ENCODE results near the gene CSGALNACT2. TPM values are rescaled to one million over a fixed set of nuclear protein-coding genes. Genes with fewer than 3 reads are reported as not detected.
"Not testable (repeated sequence)": the region's sequence is repeated elsewhere in the genome, so short reads cannot be mapped to it uniquely, and the experiment has no call there.

Gene CSGALNACT2
- total and polyA plus RNA-seq, 12 donors = 5.8 to 19.4 (median 12.3) TPM

DNA sequence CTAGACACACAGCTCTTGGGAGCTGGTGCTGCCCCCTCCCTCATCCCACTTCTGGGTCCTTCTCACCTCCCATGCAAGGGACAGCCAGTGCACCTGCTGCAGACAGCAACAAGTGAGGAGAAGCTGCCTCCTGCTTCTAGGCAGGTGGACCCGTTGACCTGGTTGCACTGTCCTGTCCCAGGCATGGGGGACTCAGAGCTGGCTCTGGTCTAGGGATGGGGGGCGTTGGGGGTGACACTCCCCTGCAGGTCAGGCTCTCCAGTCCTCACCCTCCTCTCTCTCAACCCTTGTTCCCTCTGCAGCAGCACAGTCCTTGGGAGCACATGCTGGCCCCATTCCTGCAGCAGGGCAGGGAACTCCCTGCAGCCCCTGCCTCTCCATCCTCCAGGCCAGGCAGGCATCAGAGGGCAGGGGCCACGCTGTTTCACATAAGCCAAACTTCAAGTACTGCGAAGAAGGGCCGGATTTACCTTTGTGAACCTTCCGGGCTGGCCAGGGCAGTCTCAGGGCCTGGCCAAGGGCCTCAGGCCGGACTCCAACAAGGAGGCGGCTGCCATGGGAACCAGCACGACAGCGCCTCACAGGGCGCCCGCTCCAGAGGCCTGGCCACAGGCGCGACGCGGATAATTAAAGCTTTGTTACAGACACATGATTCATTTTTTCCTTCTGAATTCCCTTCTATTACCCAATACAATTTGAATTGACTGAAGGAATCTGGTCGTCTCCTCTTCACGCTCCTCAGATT is 80.1 kb downstream of the CSGALNACT2 start:
- TF ChIP-seq, protein P1, sequence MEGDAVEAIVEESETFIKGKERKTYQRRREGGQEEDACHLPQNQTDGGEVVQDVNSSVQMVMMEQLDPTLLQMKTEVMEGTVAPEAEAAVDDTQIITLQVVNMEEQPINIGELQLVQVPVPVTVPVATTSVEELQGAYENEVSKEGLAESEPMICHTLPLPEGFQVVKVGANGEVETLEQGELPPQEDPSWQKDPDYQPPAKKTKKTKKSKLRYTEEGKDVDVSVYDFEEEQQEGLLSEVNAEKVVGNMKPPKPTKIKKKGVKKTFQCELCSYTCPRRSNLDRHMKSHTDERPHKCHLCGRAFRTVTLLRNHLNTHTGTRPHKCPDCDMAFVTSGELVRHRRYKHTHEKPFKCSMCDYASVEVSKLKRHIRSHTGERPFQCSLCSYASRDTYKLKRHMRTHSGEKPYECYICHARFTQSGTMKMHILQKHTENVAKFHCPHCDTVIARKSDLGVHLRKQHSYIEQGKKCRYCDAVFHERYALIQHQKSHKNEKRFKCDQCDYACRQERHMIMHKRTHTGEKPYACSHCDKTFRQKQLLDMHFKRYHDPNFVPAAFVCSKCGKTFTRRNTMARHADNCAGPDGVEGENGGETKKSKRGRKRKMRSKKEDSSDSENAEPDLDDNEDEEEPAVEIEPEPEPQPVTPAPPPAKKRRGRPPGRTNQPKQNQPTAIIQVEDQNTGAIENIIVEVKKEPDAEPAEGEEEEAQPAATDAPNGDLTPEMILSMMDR (IDR thresholded peaks at IDR 0.05) = no peak
- TF ChIP-seq POLR2A (IDR thresholded peaks at IDR 0.05) = no peak
- no peak overlapping the region for H3K4me3 ChIP-seq
- H3K27me3 ChIP-seq = no peaks in the 10 kb centered on the region
- H3K27ac ChIP-seq = no peak overlapping the region
- 84 to 92% (median 88%) methylated on average over 12 to 18 of the region's 18 CpGs for WGBS, 4 donors
- peak in 1 of 7 donors; percentile 60 for DNase-seq
- H3K36me3 ChIP-seq (replicated peaks in 1 of 2) = no peaks in the 10 kb centered on the region
- no peaks in the 10 kb centered on the region for H3K9me3 ChIP-seq (replicated peaks in 1 of 3)
- intact Hi-C loops (cut with DNase I) = no loop called here
- no peaks in the 10 kb centered on the region for H3K4me1 ChIP-seq (replicated peaks in 1 of 2)

DNA sequence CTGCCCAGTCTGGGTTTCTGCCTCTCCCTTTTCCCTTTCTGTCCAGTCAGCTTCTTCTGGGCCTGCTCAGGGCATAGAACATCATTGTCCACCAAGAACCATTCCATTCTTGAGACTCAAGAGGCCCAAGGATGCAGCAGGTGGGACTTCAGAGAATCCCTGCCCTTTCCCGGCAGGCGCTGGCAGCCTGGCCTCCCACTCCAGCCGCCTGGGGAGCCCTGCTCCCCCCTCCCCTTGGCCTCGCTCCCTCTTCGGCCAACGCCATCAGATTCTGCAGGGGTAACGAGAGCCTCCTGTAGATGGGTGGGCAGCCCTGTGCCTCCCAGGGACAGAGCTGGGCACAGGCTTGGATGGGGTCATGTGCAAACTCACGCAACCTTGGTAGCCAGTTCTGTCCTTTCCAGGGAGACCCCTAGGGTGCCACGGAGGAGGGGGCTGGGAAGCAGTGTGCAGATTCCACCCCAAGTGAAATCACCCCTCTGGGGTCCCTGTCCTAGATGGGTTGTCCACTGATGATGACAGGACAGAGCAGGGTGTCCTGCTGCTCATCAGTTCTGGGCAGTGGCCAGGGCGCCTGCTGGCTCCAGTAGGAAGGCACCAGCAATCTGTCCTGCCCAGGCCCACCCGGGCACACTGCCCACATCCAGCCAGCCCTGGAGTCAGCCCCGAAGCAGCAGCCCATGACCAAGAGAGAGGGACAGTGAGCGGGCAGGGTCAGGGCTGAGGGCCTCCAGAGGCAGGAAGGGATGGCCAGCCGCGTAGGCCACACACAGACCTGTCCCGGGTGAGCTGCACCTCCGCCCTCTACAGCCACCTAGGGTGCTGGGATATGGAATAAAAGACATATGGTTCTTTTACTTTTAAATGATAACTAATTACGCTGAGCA is 80.9 kb downstream of the CSGALNACT2 start:
- H3K27me3 ChIP-seq = no peaks in the 10 kb centered on the region
- TF ChIP-seq POLR2A (IDR thresholded peaks at IDR 0.05) = no peak
- TF ChIP-seq, protein P1 (IDR thresholded peaks at IDR 0.05) = no peak
- no peak overlapping the region for H3K27ac ChIP-seq
- DNase-seq = no peak
- peaks cover 0 to 4% of the 10 kb centered on the region in 2 donors for H3K4me1 ChIP-seq (replicated peaks in 1 of 2)
- H3K4me3 ChIP-seq = no peak overlapping the region
- H3K36me3 ChIP-seq (replicated peaks in 1 of 2) = no peaks in the 10 kb centered on the region
- WGBS, 4 donors = 82 to 87% (median 84%) methylated on average over 8 to 18 of the region's 18 CpGs
- intact Hi-C loops (cut with DNase I) = no loop called here
- H3K9me3 ChIP-seq (replicated peaks in 1 of 3) = no peaks in the 10 kb centered on the region

DNA sequence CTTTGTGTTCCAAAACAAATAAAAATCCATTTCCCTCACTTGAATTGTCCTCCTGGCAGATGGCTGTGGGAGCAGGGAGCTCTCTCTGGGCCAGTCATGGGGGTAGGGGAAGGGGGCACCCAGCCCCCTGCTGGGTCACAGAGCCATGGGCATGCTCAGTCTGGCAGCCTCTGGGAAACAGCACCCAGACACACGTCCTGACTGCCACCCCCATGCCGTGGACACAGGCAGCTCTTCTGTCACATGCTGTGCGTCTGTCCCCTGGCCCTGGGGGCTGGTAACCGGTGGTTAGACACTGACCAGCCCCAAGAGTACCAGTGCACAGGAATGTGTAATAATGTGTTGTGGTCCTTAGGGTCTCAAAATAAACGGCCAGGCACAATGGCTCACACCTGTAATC is 81.6 kb downstream of the CSGALNACT2 start:
- Histone ChIP-seq H3K4me1 (replicated peaks in 1 of 2) (peaks cover 0 to 10% of the 10 kb centered on the region in 2 donors), H3K36me3 (replicated peaks in 1 of 2) (no peaks in the 10 kb centered on the region), H3K27me3 (no peaks in the 10 kb centered on the region), H3K4me3 (no peak overlapping the region), H3K27ac (no peak overlapping the region), H3K9me3 (replicated peaks in 1 of 3) (no peaks in the 10 kb centered on the region)
- WGBS, 4 donors = 65 to 86% (median 79%) methylated on average over 3 to 5 of the region's 5 CpGs
- TF ChIP-seq, protein P1 (IDR thresholded peaks at IDR 0.05) = no peak
- TF ChIP-seq POLR2A (IDR thresholded peaks at IDR 0.05) = no peak
- no peak for DNase-seq
- intact Hi-C loops (cut with DNase I) = loop anchor here in 1 of 2 donors (10.0 kb wide), 1 partner anchor 85 kb away; the partner anchor contains the start of gene CSGALNACT2

DNA sequence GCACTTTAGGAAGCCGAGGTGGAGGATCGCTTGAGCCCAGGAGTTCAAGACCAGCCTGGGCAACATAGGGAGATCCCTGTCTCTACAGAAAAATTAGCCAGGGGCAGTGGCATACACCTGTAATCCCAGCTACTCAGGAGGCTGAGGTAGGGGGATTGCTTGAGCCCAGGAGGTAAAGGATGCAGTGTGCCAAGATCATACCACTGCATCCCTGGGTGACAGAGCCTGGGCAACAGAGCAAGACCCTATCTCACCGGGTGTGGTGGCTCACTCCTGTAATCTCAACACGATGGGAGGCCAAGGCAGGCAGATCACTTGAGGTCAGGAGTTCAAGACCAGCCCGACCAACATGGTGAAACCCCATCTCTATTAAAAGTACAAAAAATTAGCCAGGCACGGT is 82.0 kb downstream of the CSGALNACT2 start:
- intact Hi-C loops (cut with DNase I) = loop anchor here in 1 of 2 donors (10.0 kb wide), 1 partner anchor 85 kb away; the partner anchor contains the start of gene CSGALNACT2
- H3K27ac ChIP-seq = not testable (repeated sequence)

More for the DNA sequence above, 82.0 kb downstream of the CSGALNACT2 start:
- not testable (repeated sequence) for H3K4me3 ChIP-seq; H3K9me3 ChIP-seq (replicated peaks in 1 of 3); H3K36me3 ChIP-seq (replicated peaks in 1 of 2); DNase-seq; H3K27me3 ChIP-seq
- 70 to 87% (median 82%) methylated on average over 3 to 6 of the region's 6 CpGs for WGBS, 4 donors
- H3K4me1 ChIP-seq (replicated peaks in 1 of 2) = peaks cover 2 to 11% of the 10 kb centered on the region in 2 donors

Data from adrenal gland (tissue), 12 donors.